NCI-H2081 treated with DMSO at 0.1 percent for 48 hours (cell line): ENCODE results near the gene MACROD1.

Experiments
- DNase-seq: peaks from one replicate; lab custom pipeline; 2025; lab: John Stamatoyannopoulos, UW

Gene MACROD1

DNA sequence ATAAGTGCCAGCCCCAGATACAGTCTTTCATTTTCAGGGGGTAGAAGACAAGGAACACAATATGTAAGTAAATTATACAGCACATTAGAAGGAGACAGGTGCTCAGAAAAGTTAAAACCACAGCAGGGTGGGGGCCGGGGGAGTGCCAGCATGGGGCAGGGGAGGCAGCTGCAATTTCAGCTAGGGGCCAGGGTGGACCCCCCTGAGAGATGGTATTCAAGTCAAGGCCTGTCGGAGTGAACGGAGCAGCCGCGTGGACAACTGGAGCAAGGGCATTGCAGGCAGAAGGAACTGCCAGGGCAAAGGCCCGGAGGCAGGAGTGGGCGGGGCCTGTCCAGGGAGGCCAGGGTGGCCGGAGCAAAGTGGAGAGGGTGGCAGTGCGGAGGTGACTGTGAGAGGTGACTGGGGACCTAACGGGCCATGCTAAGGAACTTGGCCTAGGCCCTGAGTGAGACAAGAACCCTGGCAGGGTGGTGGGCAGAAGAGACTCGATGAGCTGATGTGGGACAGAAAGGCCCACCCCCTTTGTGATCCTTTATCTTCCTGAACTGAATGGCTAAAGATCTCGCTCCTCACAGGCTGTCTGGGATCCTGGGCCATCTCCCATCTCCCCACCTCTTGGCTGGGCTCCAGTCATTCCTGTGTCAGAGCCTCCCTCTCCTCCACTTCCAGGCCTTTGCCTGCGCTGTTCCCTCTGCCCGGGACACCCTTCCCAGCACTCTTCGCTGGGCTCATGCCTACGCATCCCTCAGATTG, 152.6 kb downstream of the MACROD1 start:
- no peak for DNase-seq

- no peak for DNase-seq
Observed at GRCh38 chr11:64011371-64011770, 154.5 kb downstream of the MACROD1 start.

DNA sequence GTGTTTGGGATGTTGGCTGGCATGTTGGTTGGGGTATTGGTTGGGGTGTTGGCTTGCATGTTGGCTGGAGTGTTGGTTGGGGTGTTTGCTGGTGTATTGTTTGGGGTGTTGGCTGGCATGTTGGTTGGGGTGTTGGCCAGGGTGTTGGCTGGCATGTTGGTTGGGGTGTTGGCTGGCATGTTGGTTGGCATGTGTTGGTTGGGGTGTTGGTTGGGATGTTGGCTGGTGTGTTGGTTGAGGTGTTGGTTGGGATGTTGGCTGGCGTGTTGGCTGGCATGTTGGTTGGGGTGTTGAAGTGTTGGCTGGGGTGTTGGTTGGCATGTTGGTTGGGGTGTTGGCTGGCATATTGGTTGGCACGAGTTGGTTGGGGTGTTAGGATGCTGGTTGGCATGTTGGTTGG, 155.1 kb downstream of the MACROD1 start:
- DNase-seq, result no peak

DNA sequence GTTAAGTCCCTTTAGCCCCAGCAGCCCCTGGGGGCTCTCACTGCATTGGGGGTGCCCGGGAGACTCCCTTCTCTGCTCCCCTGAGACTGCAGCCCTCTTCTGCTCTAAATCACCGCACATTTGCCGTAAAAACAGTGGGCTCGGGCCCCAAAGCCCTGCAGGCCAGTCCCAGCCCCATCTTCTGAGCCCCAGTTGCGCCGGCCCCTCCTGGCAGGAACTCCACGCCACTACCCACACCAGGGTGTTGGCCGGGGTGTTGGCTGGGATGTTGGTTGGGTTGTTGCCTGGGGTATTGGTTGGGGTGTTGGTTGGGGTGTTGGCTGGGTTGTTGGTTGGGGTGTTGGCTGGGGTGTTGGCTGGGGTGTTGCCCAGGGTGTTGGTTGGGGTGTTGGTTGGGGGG, 156.2 kb downstream of the MACROD1 start:
- no peak for DNase-seq

DNA sequence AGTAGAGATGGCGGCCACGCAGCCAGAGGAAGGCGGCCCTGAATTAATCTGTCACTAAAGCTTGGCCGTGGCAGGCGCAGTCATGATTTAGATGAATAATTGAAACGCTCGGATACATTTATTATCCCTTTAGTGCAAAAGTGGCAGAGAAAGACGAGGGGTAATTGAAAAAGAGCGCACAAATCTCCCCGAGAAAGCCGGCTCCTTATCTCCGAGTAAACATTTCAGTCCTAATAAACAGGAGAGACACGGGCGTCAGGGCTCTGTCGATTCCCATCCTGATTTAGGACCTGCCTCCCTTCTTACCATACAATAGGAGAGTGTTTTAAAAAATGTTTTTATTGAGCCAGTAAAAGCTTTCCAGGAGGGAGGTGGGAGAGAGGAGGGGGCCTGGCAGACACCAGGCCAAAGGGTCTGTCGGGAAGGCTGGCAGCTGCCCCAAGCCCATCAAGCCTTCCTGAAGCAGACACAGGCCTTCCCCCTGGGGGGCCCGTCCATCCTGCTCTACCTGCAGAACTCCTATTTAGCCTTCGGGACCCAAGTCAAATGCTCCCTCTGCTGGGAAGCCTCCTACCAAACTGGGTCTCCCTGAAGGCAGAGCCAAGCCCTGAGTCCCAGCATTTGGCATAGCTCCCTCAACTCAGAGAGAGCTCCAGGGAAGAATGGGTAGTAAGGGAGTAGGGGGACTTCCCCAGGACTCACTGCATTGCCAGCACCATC, 156.8 kb downstream of the MACROD1 start:
- DNase-seq, result no peak

DNA sequence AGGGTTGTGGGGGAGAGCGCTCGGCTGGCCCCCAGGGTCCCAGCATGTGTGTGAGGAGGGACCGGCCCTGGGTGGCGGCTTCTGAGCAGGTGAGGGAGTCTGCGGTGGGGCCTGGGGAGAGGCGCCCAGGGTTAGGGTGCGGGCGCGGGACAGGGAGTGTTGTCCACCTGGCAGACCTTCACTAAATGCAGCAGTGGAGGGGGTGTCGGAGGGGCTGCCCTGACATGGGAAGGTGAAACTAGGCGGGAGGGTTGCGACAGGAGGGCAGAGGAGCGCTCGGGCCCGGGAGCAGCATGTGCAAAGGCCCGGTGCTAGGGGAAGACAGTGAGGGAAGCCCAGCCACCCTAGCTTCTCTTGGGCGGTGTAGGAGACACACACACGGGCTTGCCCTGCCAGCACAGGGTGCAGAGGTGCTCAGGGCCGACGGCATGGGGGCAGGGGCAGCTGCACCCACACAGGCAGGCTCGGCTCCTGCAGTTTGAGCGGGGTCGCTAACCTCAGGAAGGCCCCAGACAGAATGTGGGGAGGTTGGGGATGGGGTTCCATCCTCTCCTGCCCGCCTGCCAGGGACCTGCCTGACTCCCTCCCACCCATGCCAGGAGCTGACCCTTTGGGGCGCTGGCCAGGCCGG, 157.5 kb downstream of the MACROD1 start:
- DNase-seq, result no peak

GRCh38 chr11:64007629-64008282, 158.2 kb downstream of the MACROD1 start:
- no peak for DNase-seq

GRCh38 chr11:64007160-64007628, 158.7 kb downstream of the MACROD1 start:
- no peak for DNase-seq

- no peak for DNase-seq
Observed at GRCh38 chr11:64006398-64006797, 159.5 kb downstream of the MACROD1 start.

DNA sequence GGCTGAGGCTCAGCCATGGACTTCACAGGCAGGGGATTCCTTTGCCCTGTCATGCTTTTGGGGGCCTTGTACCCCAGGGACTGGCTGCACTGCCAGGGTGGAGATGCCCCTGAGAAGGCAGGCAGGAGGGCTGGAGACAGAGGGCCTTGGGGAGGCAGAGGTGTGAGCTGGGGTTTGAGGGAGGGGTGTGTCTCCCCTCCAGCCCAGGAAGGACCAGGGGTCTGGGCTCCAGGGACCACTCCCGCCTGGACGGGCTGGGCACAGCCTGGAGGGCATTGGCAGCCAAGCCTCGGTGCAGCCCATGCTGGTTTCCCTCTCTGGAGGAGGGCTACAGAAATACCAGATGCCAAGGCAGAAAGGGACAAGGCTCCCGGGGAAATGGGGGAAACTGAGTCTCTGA, 160.2 kb downstream of the MACROD1 start:
- DNase-seq, result no peak

DNA sequence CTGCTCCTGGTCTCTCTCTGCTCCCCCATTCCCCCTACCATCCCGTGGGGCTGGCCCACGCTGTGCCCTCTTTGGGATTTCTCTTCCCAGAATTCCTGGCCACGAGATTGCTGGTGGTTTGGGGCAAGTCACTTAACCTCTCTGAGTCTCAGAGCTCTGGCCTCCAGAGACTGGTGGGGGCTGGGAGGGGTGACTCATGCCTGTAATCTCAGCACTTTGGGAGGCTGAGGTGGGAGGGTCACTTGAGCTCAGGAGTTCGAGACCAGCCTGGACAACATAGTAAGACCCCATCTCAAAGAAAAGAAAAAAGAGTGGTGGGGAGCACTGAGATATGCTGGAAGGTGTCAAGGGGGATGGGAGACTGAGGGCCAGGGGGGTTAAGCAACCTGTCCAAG, 161.3 kb downstream of the MACROD1 start:
- DNase-seq, result no peak

DNA sequence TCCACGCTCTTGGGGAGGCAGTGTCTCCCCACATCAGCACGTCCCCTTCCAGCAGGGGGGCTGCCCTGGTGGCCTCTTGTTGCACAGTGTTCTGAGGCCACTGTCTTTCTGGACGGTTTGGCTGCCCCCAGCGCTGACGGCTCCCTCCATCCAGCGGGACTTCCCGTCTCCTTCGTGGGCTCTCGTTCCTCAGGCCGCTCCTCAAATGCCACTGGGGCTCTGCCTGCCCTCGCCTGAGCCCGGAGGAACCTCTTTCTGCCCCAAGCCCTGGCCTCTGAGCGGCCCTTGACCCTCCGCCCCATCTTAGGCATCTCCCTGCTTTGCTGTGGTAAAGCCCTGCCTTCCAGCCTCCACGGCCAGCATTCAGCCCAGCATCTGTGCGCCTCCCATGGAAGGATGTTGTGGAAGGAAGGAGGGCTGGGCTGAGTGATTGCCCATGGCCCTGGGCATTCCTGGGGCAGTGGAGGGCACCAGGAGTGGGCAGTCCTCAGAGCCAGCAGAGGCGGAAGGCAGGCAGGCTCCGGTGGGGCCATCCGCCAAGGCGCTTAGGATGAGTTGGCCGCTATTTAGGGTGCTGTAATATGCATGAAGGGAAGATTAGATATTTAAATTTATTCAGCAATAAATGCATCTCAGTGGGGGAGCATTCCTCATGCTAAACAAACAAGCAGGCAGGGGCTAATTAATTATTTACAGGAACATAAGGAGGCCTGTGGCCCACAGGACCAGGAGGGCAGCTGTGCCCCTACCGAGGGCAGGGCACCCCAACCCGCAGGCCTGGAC, 161.9 kb downstream of the MACROD1 start:
- DNase-seq, result no peak

DNA sequence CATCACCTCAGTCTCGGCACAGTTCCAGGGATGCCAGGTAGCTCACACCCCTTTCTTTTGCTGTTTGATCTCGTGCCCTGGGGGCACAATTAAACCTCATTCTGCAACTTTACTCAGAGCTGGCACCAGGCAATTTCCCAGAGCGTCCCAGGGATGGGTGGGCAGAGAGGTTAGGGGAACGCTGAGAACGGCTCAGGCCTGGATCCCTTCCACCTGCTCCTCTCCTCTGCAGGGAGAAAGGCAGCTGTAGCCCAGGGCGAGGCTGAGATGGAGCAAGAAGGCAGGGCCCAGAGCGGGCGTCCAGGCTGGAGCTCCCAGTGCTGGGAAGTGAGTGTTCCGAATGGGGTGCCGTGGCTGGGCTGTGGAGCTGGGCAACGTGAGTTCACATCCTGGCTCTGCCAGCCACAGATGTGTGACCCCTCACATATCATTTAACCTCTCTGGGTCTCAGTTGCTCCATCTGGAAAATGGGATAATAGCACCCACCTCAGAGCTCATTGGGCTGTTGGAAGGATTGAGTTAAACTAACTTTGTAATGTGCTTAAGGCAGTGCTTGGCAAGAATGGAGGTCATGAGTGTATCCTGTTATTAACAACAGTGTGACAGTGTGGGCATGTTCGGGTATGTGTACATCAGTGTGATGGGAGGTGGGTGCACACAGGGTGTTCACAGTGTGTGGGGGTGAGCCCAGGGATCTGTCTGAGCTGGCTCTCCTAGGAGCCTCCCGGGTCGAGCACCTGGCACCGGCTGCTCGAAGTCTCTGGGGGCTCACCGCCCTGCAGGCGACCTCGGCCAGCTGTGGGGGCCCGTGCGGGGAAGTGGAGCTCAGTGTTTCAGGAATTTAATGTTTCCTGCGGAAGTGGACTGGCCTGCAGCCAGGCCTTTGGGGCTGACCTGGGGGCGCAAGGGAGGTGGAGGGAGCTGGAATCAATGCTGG, 164.2 kb downstream of the MACROD1 start:
- no peak for DNase-seq

DNA sequence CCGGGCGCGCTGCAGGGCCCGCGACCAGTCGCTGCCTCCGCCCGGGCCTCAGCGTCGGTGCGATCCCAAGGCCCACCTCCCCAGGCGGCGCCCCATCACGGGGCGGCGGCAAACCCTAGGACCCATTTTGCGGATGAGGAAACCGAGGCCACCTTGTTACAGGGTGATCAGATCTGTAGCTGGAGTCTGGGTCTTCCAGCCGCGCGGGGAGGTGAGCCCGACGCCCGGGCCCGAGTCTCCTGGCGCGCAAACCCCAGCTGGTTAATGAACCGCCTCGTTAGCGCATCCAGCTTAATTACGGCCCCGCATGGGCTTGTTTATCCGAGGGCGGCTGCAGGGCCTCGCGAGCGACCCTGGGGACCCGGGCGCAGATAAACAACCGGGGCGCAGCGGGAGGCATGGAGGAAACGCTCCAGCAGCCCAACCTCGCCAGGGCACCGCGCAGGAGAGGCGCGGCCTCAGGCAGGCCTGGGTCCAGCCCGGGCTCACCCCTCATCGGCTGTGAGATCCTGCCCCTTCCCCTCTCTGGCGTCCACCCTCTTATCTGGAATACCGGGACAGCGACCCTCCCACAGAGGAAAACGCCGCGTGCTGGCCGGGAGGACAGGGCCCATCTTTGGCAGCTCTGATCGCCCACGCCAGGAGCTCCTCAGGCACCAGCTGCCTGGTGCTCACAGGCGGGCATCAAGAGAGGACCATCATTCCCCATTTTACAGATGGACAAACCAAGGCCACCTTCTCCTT, 165.0 kb downstream of the MACROD1 start:
- no peak for DNase-seq

DNA sequence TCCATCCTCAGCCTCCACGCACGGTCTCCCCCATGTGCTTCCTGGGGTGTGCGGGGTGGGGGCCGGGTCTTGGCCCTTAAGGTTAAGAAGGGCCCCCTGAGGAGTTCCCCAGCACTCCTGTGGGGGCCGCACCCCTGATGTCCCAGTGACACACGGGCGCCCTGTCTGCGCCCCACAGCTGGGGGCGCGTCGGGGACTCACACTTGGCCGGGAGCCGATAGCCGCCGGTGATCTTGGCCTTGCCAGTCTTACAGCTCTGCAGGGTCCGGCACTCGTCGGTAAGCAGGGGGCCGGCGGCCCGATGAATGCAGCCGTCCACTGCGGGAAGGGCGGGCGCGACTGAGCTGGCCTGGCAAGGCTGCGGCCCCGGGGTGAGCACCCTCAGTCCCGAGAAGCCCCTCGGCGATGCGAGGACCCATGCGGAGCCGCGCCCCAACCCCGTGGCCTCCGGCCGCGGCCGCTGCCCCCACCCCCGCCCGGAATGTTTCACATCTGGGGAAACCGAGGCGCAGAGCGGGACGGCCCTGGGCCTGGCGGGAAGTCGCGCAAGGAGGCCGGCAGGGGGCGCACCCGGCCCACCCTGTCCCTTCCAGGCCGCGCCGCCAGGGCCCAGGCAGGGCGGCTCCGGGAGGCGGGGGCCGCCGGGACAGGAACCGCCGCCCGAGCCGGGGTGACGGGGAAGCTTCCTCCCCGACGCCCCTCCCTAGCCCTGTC, 165.7 kb downstream of the MACROD1 start:
- DNase-seq, result no peak

DNA sequence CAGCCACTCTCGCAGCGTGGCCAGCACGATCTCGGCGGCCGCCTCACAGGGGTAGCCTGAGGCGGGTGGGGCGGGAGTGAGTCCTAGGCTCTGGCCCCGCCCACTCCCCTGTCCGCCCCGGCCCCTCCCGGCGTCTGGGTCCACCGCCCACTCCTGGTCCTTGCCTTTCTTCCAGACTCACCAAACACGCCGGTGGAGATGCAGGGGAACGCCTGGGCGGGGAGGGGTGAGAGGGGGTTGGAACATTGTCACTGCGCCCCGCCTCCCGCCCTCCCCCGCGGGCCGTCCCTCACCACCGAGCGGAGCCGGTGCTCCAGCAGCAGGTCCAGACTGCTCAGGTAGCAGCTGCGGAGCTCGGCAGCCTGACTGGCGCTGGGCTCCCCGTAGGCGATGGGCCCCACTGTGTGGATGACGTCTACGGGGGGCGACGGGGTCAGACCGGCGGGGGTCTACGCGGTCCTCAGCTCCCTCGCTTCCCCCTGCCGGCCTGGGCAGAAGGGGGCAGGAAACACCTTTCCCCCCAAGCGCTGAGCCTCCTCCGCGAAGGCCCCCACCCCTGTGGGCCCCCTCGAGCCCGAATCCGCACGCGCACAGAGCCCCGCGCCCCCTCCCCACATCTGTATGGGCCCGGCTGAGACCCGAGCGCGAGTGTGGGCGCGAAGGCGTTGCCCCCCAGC, 166.4 kb downstream of the MACROD1 start:
- no peak for DNase-seq

GRCh38 chr11:63998558-63999348, 167.2 kb downstream of the MACROD1 start:
- no peak for DNase-seq

DNA sequence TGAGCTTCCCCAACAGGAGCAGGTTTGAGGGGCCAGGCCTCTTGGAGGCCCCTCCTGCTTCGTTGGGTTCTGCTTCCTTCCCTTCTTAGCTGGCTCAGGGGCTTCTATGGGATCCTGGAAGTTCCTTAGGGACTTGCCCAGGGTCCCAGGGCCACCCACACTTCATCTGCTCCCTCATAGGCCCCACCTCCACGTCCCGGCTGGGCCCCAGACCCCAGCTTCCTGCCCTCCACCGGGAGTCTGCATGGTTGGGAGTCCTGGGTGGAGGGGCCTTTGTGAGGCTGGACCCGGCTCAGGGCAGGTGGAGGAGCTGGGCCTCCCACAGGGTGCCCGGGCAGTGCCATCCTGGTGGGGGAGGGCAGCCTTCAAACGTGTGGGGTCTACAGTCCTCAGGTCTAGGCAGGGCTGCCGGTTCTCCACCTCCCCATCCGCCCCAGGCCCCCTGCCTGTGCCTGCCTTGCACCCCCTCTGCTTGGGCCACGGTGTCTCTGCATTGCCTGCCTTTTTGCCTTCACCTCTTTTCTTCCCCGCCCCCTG, 168.0 kb downstream of the MACROD1 start:
- DNase-seq, result no peak
